ENCODE measurements around the gene COL1A1. TPM values are rescaled to one million over a fixed set of nuclear protein-coding genes. Genes with fewer than 3 reads are reported as not detected.

The COL1A1 gene
- total RNA-seq, 4 donors from 2014 or later: 14.3 to 109 (median 36.6) TPM

- no peak for TF ChIP-seq CTCF (IDR thresholded peaks at IDR 0.05; ENCODE audit: low read depth)
Observed at GRCh38 chr17:50204431-50204830, 3.0 kb upstream of the COL1A1 start.

- TF ChIP-seq CTCF (IDR thresholded peaks at IDR 0.05; ENCODE audit: low read depth): no peak
Observed at GRCh38 chr17:50203604-50204345, 2.3 kb upstream of the COL1A1 start.

GRCh38 chr17:50203086-50203485 lies 1.7 kb upstream of the COL1A1 start:
- no peak for TF ChIP-seq CTCF (IDR thresholded peaks at IDR 0.05; ENCODE audit: low read depth)

GRCh38 chr17:50200457-50201275 lies 765 bp downstream of the COL1A1 start:
- TF ChIP-seq CTCF (IDR thresholded peaks at IDR 0.05; ENCODE audit: low read depth): no peak

GRCh38 chr17:50199803-50200456 lies 1.5 kb downstream of the COL1A1 start:
- TF ChIP-seq CTCF (IDR thresholded peaks at IDR 0.05; ENCODE audit: low read depth): no peak

GRCh38 chr17:50199211-50199802 lies 2.1 kb downstream of the COL1A1 start:
- no peak for TF ChIP-seq CTCF (IDR thresholded peaks at IDR 0.05; ENCODE audit: low read depth)
